K562 (cell line): ENCODE measurements around the gene KRTAP10-8. TPM values are rescaled to one million over a fixed set of nuclear protein-coding genes. Genes with fewer than 3 reads are reported as not detected.
A peak's percentile ranks its signal among the peaks of the same experiment; 100 is the strongest.

Experiments used
- ATAC-seq: fragments of 200-7000 bp; cut with Tn5 transposase; 3 replicates; pipeline ENCODE4 v1.9.1; 2020; ENCODE audit warnings: moderate library complexity
- BruUV-seq: library from RNA; stranded (reverse); fragments of 400-500 nt; replicated peaks from 2 replicates; lab custom pipeline; 2021; lab: Mats Ljungman, UMichigan
- CTCF ChIA-PET: fragments of 300-600 bp; formaldehyde crosslinking; extraction: SDS; loops from one replicate; lab custom pipeline; 2021; ENCODE audit warnings: low intra/inter-chr PET ratio; lab: Yijun Ruan, JAX
- POLR2A ChIA-PET: fragments of 300-600, 350-650 bp; sonication (Branson Sonifier 250); formaldehyde crosslinking; extraction: SDS; loops from one replicate; lab custom pipeline; 2021; ENCODE audit warnings: antibody characterized with exemption, inconsistent platforms; lab: Yijun Ruan, JAX
- DNase-seq, 4 experiments: peaks; one replicate each; pipeline versions ENCODE4 v3.0.0 to v3.0.0-alpha.2; 2011 to 2018; ENCODE audit warnings: low spot score in 3 of 4, mixed read lengths in 3 of 4; ENCODE audit errors: extremely low read depth in 1 of 4
- FAIRE-seq: peaks from 2 replicates; lab custom pipeline; 2011; peaks lifted over from hg19 to GRCh38; lab: Jason Lieb, UNC
- H2AFZ ChIP-seq: 2 replicates; pipeline ENCODE4 v1.6.0; 2011; ENCODE audit warnings: low read depth, low read length, control low read depth, inconsistent platforms
- H3K27ac ChIP-seq: fragments of 200-600 bp; 3 replicates; pipeline ENCODE4 v1.8.0; 2011; ENCODE audit warnings: low read depth, mild to moderate bottlenecking, control low read depth, inconsistent platforms, low read length, moderate library complexity, mixed read lengths; ENCODE audit errors: extremely low read depth
- H3K27me3 ChIP-seq, 2 experiments: fragments of 300-600 bp in 1 of 2; 2 replicates in 1 of 2; 3 replicates in 1 of 2; pipeline versions ENCODE4 v1.6.0 to v1.8.0; 2011; ENCODE audit warnings: inconsistent platforms in 2 of 2, low read length in 2 of 2, mild to moderate bottlenecking in 1 of 2, mixed read lengths in 1 of 2, moderate library complexity in 1 of 2; ENCODE audit not compliant: control insufficient read depth in 2 of 2, insufficient read depth in 2 of 2
- H3K36me3 ChIP-seq: fragments of 300-600 bp; 3 replicates; pipeline ENCODE4 v1.8.0; 2011; ENCODE audit warnings: mild to moderate bottlenecking, low read length, inconsistent platforms; ENCODE audit not compliant: control insufficient read depth, insufficient read depth
- H3K4me1 ChIP-seq, 2 experiments: fragments of 200-600 bp in 1 of 2; replicated peaks in 1 of 2; 2 replicates in 1 of 2; 3 replicates in 1 of 2; pipeline versions ENCODE4 v1.5.1 to v1.8.0; 2011; ENCODE audit warnings: inconsistent platforms in 2 of 2, low read length in 2 of 2, mild to moderate bottlenecking in 1 of 2, mixed read lengths in 1 of 2, moderate library complexity in 1 of 2; ENCODE audit not compliant: control insufficient read depth in 2 of 2, insufficient read depth in 2 of 2
- H3K4me2 ChIP-seq: 2 replicates; pipeline ENCODE4 v1.6.1; 2011; ENCODE audit warnings: low read length, control low read depth, inconsistent platforms, mixed read lengths; ENCODE audit not compliant: insufficient read depth
- H3K4me3 ChIP-seq: fragments of 200-600 bp; sonication (generic), shearing (Covaris generic); 2 replicates; pipeline ENCODE4 v1.5.1; 2016; ENCODE audit warnings: control low read depth, inconsistent platforms
- H3K79me2 ChIP-seq: fragments of 200-600 bp; 3 replicates; pipeline ENCODE4 v1.8.0; 2011; ENCODE audit warnings: low read length, inconsistent platforms; ENCODE audit not compliant: control insufficient read depth, insufficient read depth
- H3K9ac ChIP-seq, 2 experiments: 2 replicates each; pipeline versions ENCODE4 v1.6.0 to v1.6.1; 2011; ENCODE audit warnings: low read depth in 2 of 2, low read length in 2 of 2, control low read depth in 1 of 2, inconsistent platforms in 1 of 2, mild to moderate bottlenecking in 1 of 2, mixed read lengths in 1 of 2; ENCODE audit not compliant: insufficient read depth in 1 of 2
- H3K9me1 ChIP-seq: one replicate; pipeline ENCODE4 v1.6.0; 2011; ENCODE audit warnings: inconsistent platforms, mild to moderate bottlenecking, low read length, moderate library complexity; ENCODE audit not compliant: control insufficient read depth, insufficient read depth
- H3K9me3 ChIP-seq: replicated peaks from 2 replicates; pipeline ENCODE4 v1.5.1; 2011; ENCODE audit warnings: low read depth, low read length, inconsistent platforms; ENCODE audit not compliant: control insufficient read depth, insufficient read depth
- H4K20me1 ChIP-seq: replicated peaks from 2 replicates; pipeline ENCODE4 v1.6.1; 2011; ENCODE audit warnings: low read length, inconsistent platforms, mixed read lengths; ENCODE audit not compliant: control insufficient read depth, insufficient read depth
- GATAD2B ChIP-seq: fragments of 450-650 bp; IDR thresholded peaks from 2 replicates; pipeline ENCODE4 v1.6.1; 2017; ENCODE audit warnings: mild to moderate bottlenecking, borderline replicate concordance
- JUN ChIP-seq, 2 experiments: sonication (generic) in 1 of 2; formaldehyde crosslinking in 1 of 2; IDR thresholded peaks; 2 replicates each; pipeline versions ENCODE4 v1.6.1 to v1.8.0; 2012 to 2022; ENCODE audit warnings: borderline replicate concordance in 2 of 2, mild to moderate bottlenecking in 2 of 2, improper control_type of control experiment in 1 of 2, low read depth in 1 of 2, low read length in 1 of 2, missing genetic modification reagents in 1 of 2
- MXD1 ChIP-seq: fragments of 250-450 bp; sonication (Bioruptor Pico); IDR thresholded peaks from 2 replicates; pipeline ENCODE4 v1.8.0; 2021; ENCODE audit warnings: borderline replicate concordance, mild to moderate bottlenecking, moderate library complexity; ENCODE audit not compliant: poor library complexity, severe bottlenecking
- PTRF ChIP-seq: fragments of 450-650 bp; IDR thresholded peaks from 2 replicates; pipeline ENCODE4 v1.6.1; 2016; ENCODE audit warnings: mild to moderate bottlenecking, missing genetic modification characterization, missing compliant biosample characterization
- SMAD3 ChIP-seq: fragments of 450-650 bp; formaldehyde crosslinking; conservative IDR thresholded peaks from 2 replicates; pipeline ENCODE4 v1.4.0; 2020; ENCODE audit warnings: mild to moderate bottlenecking
- UBTF ChIP-seq, 2 experiments: IDR thresholded peaks; 2 replicates each; pipeline ENCODE4 v1.6.1; 2012; ENCODE audit warnings: improper control_type of control experiment in 2 of 2, low read depth in 2 of 2, low read length in 2 of 2, borderline replicate concordance in 1 of 2
- ZNF77 ChIP-seq: fragments of 250-450 bp; sonication (Bioruptor Pico); IDR thresholded peaks from 2 replicates; pipeline ENCODE4 v1.5.0; 2020
- ZZZ3 ChIP-seq: fragments of 450-650 bp; IDR thresholded peaks from 2 replicates; pipeline ENCODE4 v1.6.1; 2016; ENCODE audit warnings: antibody characterized with exemption, mild to moderate bottlenecking, moderate library complexity
- WGBS: fragments of 100-300 bp; shearing (Covaris generic); methylation state at CpG from one replicate; pipeline ENCODE4 v1.1.6; 2016; ENCODE audit warnings: low coverage, mixed read lengths; ENCODE audit not compliant: insufficient coverage; ENCODE audit errors: missing lambda C conversion rate; 5-methylcytosine and 5-hydroxymethylcytosine counted together
- in situ Hi-C: fragments of 300-500 bp; cut with MboI; formaldehyde crosslinking; loops from 4 replicates; pipeline ENCODE4 v1.15.0; 2018; ENCODE audit warnings: inconsistent platforms, mixed read lengths
- intact Hi-C: fragments of 100-400 bp; cut with micrococcal nuclease; formaldehyde crosslinking; loops from 2 replicates; pipeline ENCODE4 v1.14.2; 2022
- polyA plus RNA-seq, 8 experiments: library from polyadenylated mRNA; depleted of rRNA in 4 of 8; stranded (reverse) in 5 of 8; unstranded in 3 of 8; fragments of >200 nt; fragmentation: Nextera tagmentation in 2 of 8; fragmentation: Illumina TruSeq in 1 of 8; extraction: Ambion mirVana in 2 of 8; extraction: Trizol in 1 of 8; gene quantifications; 2 replicates each; pipeline versions ENCODE4 v1.2.1 to v1.2.3, GENCODE V29; 2011 to 2014; ENCODE audit warnings: inconsistent platforms in 1 of 8, missing spikeins in 1 of 8
- total RNA-seq, 7 experiments: library from RNA; depleted of rRNA in 6 of 7; stranded (reverse); fragments of >200 nt in 6 of 7; fragmentation: Illumina TruSeq in 2 of 7; extraction: Trizol in 2 of 7; gene quantifications; 2 replicates each; pipeline versions ENCODE4 v1.2.1 to v1.2.3, GENCODE V29; 2011 to 2021; ENCODE audit warnings: low replicate concordance in 1 of 7
- TF ChIP-seq, protein P1 (sequence below): fragments of 450-650 bp; IDR thresholded peaks from 2 replicates; pipeline ENCODE4 v1.6.1; 2017; ENCODE audit warnings: antibody characterized with exemption, mild to moderate bottlenecking

KRTAP10-8 gene
- total and polyA plus RNA-seq, 9 of the 15 experiments (the other 6 are each of a cell fraction or from before 2014, with no cell fraction given) = not detected

GRCh38 chr21:44598061-44598460, 13.8 kb upstream of the KRTAP10-8 start:
- no peak overlapping the region for H3K4me3 ChIP-seq
- TF ChIP-seq UBTF (IDR thresholded peaks at IDR 0.05; ENCODE audit: borderline replicate concordance in 1 of 2, low read depth in 2 of 2, low read length in 2 of 2) (no peak), MXD1 (CRISPR knock-in tag) (no peak), ZZZ3 (no peak), GATAD2B (no peak), JUN (IDR thresholded peaks at IDR 0.05; ENCODE audit: borderline replicate concordance, low read depth, low read length) (no peak), JUN (CRISPR knock-in tag; IDR thresholded peaks at IDR 0.05; ENCODE audit: borderline replicate concordance) (no peak), PTRF (tag) (no peak), SMAD3 (CRISPR knock-in tag) (no peak), ZNF77 (CRISPR knock-in tag) (no peak)
- TF ChIP-seq, protein P1, sequence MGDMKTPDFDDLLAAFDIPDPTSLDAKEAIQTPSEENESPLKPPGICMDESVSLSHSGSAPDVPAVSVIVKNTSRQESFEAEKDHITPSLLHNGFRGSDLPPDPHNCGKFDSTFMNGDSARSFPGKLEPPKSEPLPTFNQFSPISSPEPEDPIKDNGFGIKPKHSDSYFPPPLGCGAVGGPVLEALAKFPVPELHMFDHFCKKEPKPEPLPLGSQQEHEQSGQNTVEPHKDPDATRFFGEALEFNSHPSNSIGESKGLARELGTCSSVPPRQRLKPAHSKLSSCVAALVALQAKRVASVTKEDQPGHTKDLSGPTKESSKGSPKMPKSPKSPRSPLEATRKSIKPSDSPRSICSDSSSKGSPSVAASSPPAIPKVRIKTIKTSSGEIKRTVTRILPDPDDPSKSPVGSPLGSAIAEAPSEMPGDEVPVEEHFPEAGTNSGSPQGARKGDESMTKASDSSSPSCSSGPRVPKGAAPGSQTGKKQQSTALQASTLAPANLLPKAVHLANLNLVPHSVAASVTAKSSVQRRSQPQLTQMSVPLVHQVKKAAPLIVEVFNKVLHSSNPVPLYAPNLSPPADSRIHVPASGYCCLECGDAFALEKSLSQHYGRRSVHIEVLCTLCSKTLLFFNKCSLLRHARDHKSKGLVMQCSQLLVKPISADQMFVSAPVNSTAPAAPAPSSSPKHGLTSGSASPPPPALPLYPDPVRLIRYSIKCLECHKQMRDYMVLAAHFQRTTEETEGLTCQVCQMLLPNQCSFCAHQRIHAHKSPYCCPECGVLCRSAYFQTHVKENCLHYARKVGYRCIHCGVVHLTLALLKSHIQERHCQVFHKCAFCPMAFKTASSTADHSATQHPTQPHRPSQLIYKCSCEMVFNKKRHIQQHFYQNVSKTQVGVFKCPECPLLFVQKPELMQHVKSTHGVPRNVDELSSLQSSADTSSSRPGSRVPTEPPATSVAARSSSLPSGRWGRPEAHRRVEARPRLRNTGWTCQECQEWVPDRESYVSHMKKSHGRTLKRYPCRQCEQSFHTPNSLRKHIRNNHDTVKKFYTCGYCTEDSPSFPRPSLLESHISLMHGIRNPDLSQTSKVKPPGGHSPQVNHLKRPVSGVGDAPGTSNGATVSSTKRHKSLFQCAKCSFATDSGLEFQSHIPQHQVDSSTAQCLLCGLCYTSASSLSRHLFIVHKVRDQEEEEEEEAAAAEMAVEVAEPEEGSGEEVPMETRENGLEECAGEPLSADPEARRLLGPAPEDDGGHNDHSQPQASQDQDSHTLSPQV = no peak
- TF ChIP-seq, all 486 proteins: peak for 0
- ChIA-PET POLR2A (no interaction called here), CTCF (no interaction called here)
- Histone ChIP-seq H2AFZ (0 out of 2 replicates have a peak overlapping the region, but pooled peaks have one; percentile 19), H3K9ac (no peak overlapping the region), H3K27ac (no peak overlapping the region), H3K27me3 (peaks cover 9 to 39% of the 10 kb centered on the region in 2 experiments), H3K4me1 (peaks cover 17 to 25% of the 10 kb centered on the region in 2 experiments), H3K9me3 (no peaks in the 10 kb centered on the region; the same call in 1 of the 2 replicates), H3K79me2 (no peaks in the 10 kb centered on the region), H4K20me1 (no peaks in the 10 kb centered on the region), H3K9me1 (no peaks in the 10 kb centered on the region), H3K4me2 (no peak overlapping the region), H3K36me3 (no peaks in the 10 kb centered on the region)
- BruUV-seq = no TSS peak
- FAIRE-seq = no peak
- in situ Hi-C loops (no loop called here), intact Hi-C loops (no loop called here)
- no peak for DNase-seq
- no peak for ATAC-seq
- WGBS = 11% methylated on average over 11 of the region's 11 CpGs
